T-helper 1 cell treated with Interleukin-12 subunit alpha and Interleukin-12 subunit beta and Interleukin-4 antibody, amounts not matched to agents 30 μg/mL and 1 μg/mL, for 36 hours (primary cell): ENCODE measurements around the gene PRPH2.

Experiments
- H3K27ac Mint-ChIP-seq: one replicate; pipeline ENCODE4 v1.8.0; 2021; ENCODE audit warnings: mild to moderate bottlenecking, mixed read lengths
- H3K27me3 Mint-ChIP-seq: one replicate; pipeline ENCODE4 v1.8.0; 2021; ENCODE audit warnings: low read depth, mixed read lengths
- H3K36me3 Mint-ChIP-seq: one replicate; pipeline ENCODE4 v1.8.0; 2021; ENCODE audit warnings: low read depth, mixed read lengths
- H3K4me1 Mint-ChIP-seq: one replicate; pipeline ENCODE4 v1.8.0; 2021; ENCODE audit warnings: low read depth, mixed read lengths
- H3K4me3 Mint-ChIP-seq: one replicate; pipeline ENCODE4 v1.8.0; 2021; ENCODE audit warnings: mild to moderate bottlenecking, moderate library complexity, mixed read lengths
- H3K9me3 Mint-ChIP-seq: one replicate; pipeline ENCODE4 v1.8.0; 2021; ENCODE audit warnings: mixed read lengths

Gene PRPH2

GRCh38 chr6:42653851-42654250, 68.5 kb downstream of the PRPH2 start:
- Mint-ChIP-seq H3K27ac (no peak overlapping the region), H3K36me3 (peaks cover 41% of the 10 kb centered on the region), H3K4me3 (no peak overlapping the region), H3K27me3 (no peaks in the 10 kb centered on the region), H3K9me3 (no peaks in the 10 kb centered on the region), H3K4me1 (no peaks in the 10 kb centered on the region)

- peaks cover 37% of the 10 kb centered on the region for H3K36me3 Mint-ChIP-seq
- no peak overlapping the region for H3K27ac Mint-ChIP-seq
- no peak overlapping the region for H3K4me3 Mint-ChIP-seq
- no peaks in the 10 kb centered on the region for H3K9me3 Mint-ChIP-seq
- H3K4me1 Mint-ChIP-seq, result no peaks in the 10 kb centered on the region
- no peaks in the 10 kb centered on the region for H3K27me3 Mint-ChIP-seq
These were observed 70.2 kb downstream of the PRPH2 start for GRCh38 chr6:42652024-42652746.
